HG03175 (cell line): ENCODE data around the gene GABRA5.

Experiments used
- ATAC-seq: cut with Tn5 transposase; IDR thresholded peaks from one replicate; pipeline ENCODE4 v1.9.1; 2021; ENCODE audit warnings: mild to moderate bottlenecking, moderate library complexity; ENCODE audit not compliant: unreplicated experiment

The GABRA5 gene

GRCh38 chr15:26985050-26985449 is 118.2 kb downstream of the GABRA5 start:
- no peak for ATAC-seq

GRCh38 chr15:26996250-26996649 is 129.4 kb downstream of the GABRA5 start:
- ATAC-seq: no peak
